Endothelial cell of umbilical vein (primary cell): ENCODE measurements around the gene GRK6.

Source experiments
- CTCF ChIP-seq, 2 donors: IDR thresholded peaks; 1 replicate in 1 of 2; 2 replicates in 1 of 2; pipeline ENCODE4 v1.5.1; 2011; ENCODE audit warnings: low read length in 2 of 2, mild to moderate bottlenecking in 2 of 2, moderate library complexity in 2 of 2, control low read depth in 1 of 2, inconsistent platforms in 1 of 2, low read depth in 1 of 2; ENCODE audit not compliant: insufficient read depth in 1 of 2; ENCODE audit errors: extremely low read depth in 1 of 2
- MAX ChIP-seq: IDR thresholded peaks from 2 replicates; pipeline ENCODE4 v1.6.1; 2011; ENCODE audit not compliant: insufficient read depth, insufficient read length
- POLR2A ChIP-seq: IDR thresholded peaks from 2 replicates; pipeline ENCODE4 v1.6.1; 2012; ENCODE audit warnings: low read depth, mild to moderate bottlenecking, control low read depth, low read length

- no peak for TF ChIP-seq MAX
- TF ChIP-seq CTCF (IDR thresholded peaks at IDR 0.05; ENCODE audit: extremely low read depth in 1 of 2, insufficient read depth in 1 of 2, low read depth in 1 of 2, low read length in 2 of 2), result no peak
- no peak for TF ChIP-seq POLR2A
Measured at GRCh38 chr5:177445917-177446199, 19.4 kb downstream of the GRK6 start.
